Endothelial cell of umbilical vein (primary cell): ENCODE measurements around the gene KCNK13. TPM values are rescaled to one million over a fixed set of nuclear protein-coding genes. Genes with fewer than 3 reads are reported as not detected.

Experiments
- BruUV-seq: library from RNA; stranded (reverse); fragments of 400-500 nt; replicated peaks from 2 replicates; lab custom pipeline; 2021; lab: Mats Ljungman, UMichigan
- CTCF ChIA-PET: fragments of 300-600, 350-600 bp; sonication (Branson Sonifier 250); formaldehyde crosslinking; loops from one replicate; lab custom pipeline; 2021; ENCODE audit warnings: antibody characterized with exemption, inconsistent platforms; lab: Charles Lee
- POLR2A ChIA-PET: fragments of 300-600, 350-600 bp; sonication (Branson Sonifier 250); formaldehyde crosslinking; loops from one replicate; lab custom pipeline; 2021; ENCODE audit warnings: antibody characterized with exemption, inconsistent platforms; lab: Charles Lee
- DNase-seq: peaks from one replicate; pipeline ENCODE4 v3.0.0-alpha.2; 2011; ENCODE audit warnings: low read depth, low spot score
- FAIRE-seq: peaks from 2 replicates; lab custom pipeline; 2011; peaks lifted over from hg19 to GRCh38; lab: Jason Lieb, UNC
- H2AFZ ChIP-seq: 2 replicates; pipeline ENCODE4 v1.6.0; 2012; ENCODE audit warnings: low read depth, low read length, control low read depth, inconsistent platforms
- H3K27ac ChIP-seq: 2 replicates; pipeline ENCODE4 v1.5.1; 2011; ENCODE audit warnings: low read depth, mild to moderate bottlenecking, control low read depth, low read length, moderate library complexity; ENCODE audit not compliant: insufficient read depth
- H3K27me3 ChIP-seq, 2 experiments: 2 replicates each; pipeline versions ENCODE4 v1.6.0 to v1.6.1; 2011; ENCODE audit warnings: low read length in 2 of 2, mixed read lengths in 1 of 2; ENCODE audit not compliant: control insufficient read depth in 2 of 2, insufficient read depth in 2 of 2
- H3K36me3 ChIP-seq, 2 experiments: 2 replicates in 1 of 2; 3 replicates in 1 of 2; pipeline ENCODE4 v1.5.1; 2011; ENCODE audit warnings: low read length in 2 of 2, mild to moderate bottlenecking in 1 of 2, moderate library complexity in 1 of 2; ENCODE audit not compliant: control insufficient read depth in 2 of 2, insufficient read depth in 2 of 2; ENCODE audit errors: extremely low read depth in 1 of 2
- H3K4me1 ChIP-seq: 3 replicates; pipeline ENCODE4 v1.5.1; 2011; ENCODE audit warnings: mild to moderate bottlenecking, low read length; ENCODE audit not compliant: control insufficient read depth, insufficient read depth; ENCODE audit errors: extremely low read depth
- H3K4me2 ChIP-seq: 2 replicates; pipeline ENCODE4 v1.6.1; 2011; ENCODE audit warnings: low read length, control low read depth, mixed read lengths; ENCODE audit not compliant: insufficient read depth
- H3K4me3 ChIP-seq, 3 experiments: fragments of 200-600 bp in 1 of 3; sonication (generic), shearing (Covaris generic) in 1 of 3; replicated peaks in 1 of 3; 2 replicates each; pipeline ENCODE4 v1.5.1; 2011 to 2016; ENCODE audit warnings: control low read depth in 3 of 3, low read length in 3 of 3, mild to moderate bottlenecking in 2 of 3, inconsistent platforms in 1 of 3, low read depth in 1 of 3, moderate library complexity in 1 of 3; ENCODE audit not compliant: insufficient read depth in 1 of 3
- H3K79me2 ChIP-seq: 2 replicates; pipeline ENCODE4 v1.6.0; 2012; ENCODE audit warnings: low read length, inconsistent platforms; ENCODE audit not compliant: control insufficient read depth, insufficient read depth
- H3K9ac ChIP-seq: replicated peaks from 2 replicates; pipeline ENCODE3; 2011; ENCODE audit warnings: low read length, control low read depth; ENCODE audit not compliant: insufficient read depth; ENCODE audit errors: extremely low read depth
- H3K9me1 ChIP-seq: replicated peaks from 3 replicates; pipeline ENCODE4 v1.6.0; 2011; ENCODE audit warnings: mild to moderate bottlenecking, low read length; ENCODE audit not compliant: control insufficient read depth, insufficient read depth; ENCODE audit errors: extremely low read depth
- H3K9me3 ChIP-seq: replicated peaks from 2 replicates; pipeline ENCODE4 v1.5.1; 2012; ENCODE audit warnings: low read length, inconsistent platforms; ENCODE audit not compliant: control insufficient read depth, insufficient read depth
- H4K20me1 ChIP-seq: replicated peaks from 2 replicates; pipeline ENCODE3; 2011; ENCODE audit warnings: mild to moderate bottlenecking, low read length; ENCODE audit not compliant: control insufficient read depth, insufficient read depth; ENCODE audit errors: extremely low read depth
- CTCF ChIP-seq, 2 donors: IDR thresholded peaks; 1 replicate in 1 of 2; 2 replicates in 1 of 2; pipeline ENCODE4 v1.5.1; 2011; ENCODE audit warnings: low read length in 2 of 2, mild to moderate bottlenecking in 2 of 2, moderate library complexity in 2 of 2, control low read depth in 1 of 2, inconsistent platforms in 1 of 2, low read depth in 1 of 2; ENCODE audit not compliant: insufficient read depth in 1 of 2; ENCODE audit errors: extremely low read depth in 1 of 2
- EZH2 ChIP-seq: IDR thresholded peaks from 2 replicates; pipeline ENCODE4 v1.6.1; 2012; ENCODE audit warnings: borderline replicate concordance, low read depth, mild to moderate bottlenecking, moderate library complexity, low read length, inconsistent platforms; ENCODE audit not compliant: severe bottlenecking
- FOS ChIP-seq: IDR thresholded peaks from 2 replicates; pipeline ENCODE4 v1.6.1; 2011; ENCODE audit warnings: mild to moderate bottlenecking, low read length, moderate library complexity, borderline replicate concordance; ENCODE audit not compliant: insufficient read depth
- GATA2 ChIP-seq: IDR thresholded peaks from 2 replicates; pipeline ENCODE4 v1.7.0; 2011; ENCODE audit warnings: low read depth, mild to moderate bottlenecking, moderate library complexity, mixed read lengths, low read length; ENCODE audit not compliant: insufficient read length, insufficient read depth
- JUN ChIP-seq: IDR thresholded peaks from 2 replicates; pipeline ENCODE4 v1.6.1; 2011; ENCODE audit warnings: borderline replicate concordance, low read depth; ENCODE audit not compliant: insufficient read length, insufficient read depth
- MAX ChIP-seq: IDR thresholded peaks from 2 replicates; pipeline ENCODE4 v1.6.1; 2011; ENCODE audit not compliant: insufficient read depth, insufficient read length
- MYC ChIP-seq: IDR thresholded peaks from one replicate; pipeline ENCODE4 v1.6.1; 2011; ENCODE audit warnings: mild to moderate bottlenecking, low read depth, low read length
- POLR2A ChIP-seq: IDR thresholded peaks from 2 replicates; pipeline ENCODE4 v1.6.1; 2012; ENCODE audit warnings: low read depth, mild to moderate bottlenecking, control low read depth, low read length
- POLR2AphosphoS5 ChIP-seq: IDR thresholded peaks from 2 replicates; pipeline ENCODE4 v1.6.1; 2012; ENCODE audit warnings: low read depth, mild to moderate bottlenecking, control low read depth, low read length, moderate library complexity; ENCODE audit not compliant: insufficient read depth
- dilution Hi-C: fragments of 300-500 bp; cut with MboI; formaldehyde crosslinking; loops from one replicate; pipeline ENCODE4 v1.15.0; 2019; ENCODE audit warnings: low sequenced_read_pairs; ENCODE audit not compliant: extremely low pct_ligation_motif_present
- intact Hi-C: fragments of 100-400 bp; cut with micrococcal nuclease; formaldehyde crosslinking; loops from one replicate; pipeline ENCODE4 v1.10.0; 2022
- polyA plus RNA-seq, 4 experiments: library from polyadenylated mRNA; depleted of rRNA in 3 of 4; stranded (reverse) in 3 of 4; unstranded in 1 of 4; fragments of >200 nt; gene quantifications; 2 replicates each; pipeline versions ENCODE4 v1.2.1 to v1.2.3, GENCODE V29; 2011 to 2012; ENCODE audit warnings: missing spikeins in 1 of 4
- total RNA-seq: library from RNA; stranded (reverse); gene quantifications from 2 replicates; pipeline ENCODE4 v1.2.3, GENCODE V29; 2021

KCNK13 gene
- total and polyA plus RNA-seq, 2 donors (not counting 3 experiments of a cell fraction or from before 2014, with no cell fraction given) = not detected

GRCh38 chr14:90107789-90108188 is 46.0 kb downstream of the KCNK13 start:
- intact Hi-C loops (no loop called here), dilution Hi-C loops (no loop called here)
- Histone ChIP-seq H3K79me2 (no peaks in the 10 kb centered on the region), H3K36me3 (no peaks in the 10 kb centered on the region), H4K20me1 (no peaks in the 10 kb centered on the region), H3K9me3 (no peaks in the 10 kb centered on the region), H3K9ac (no peak overlapping the region), H3K9me1 (no peaks in the 10 kb centered on the region), H3K27ac (no peak overlapping the region), H3K4me1 (no peaks in the 10 kb centered on the region), H2AFZ (no peak overlapping the region), H3K27me3 (no peaks in the 10 kb centered on the region), H3K4me2 (no peak overlapping the region), H3K4me3 (no peak overlapping the region)
- POLR2A ChIA-PET = no interaction called here
- CTCF ChIA-PET = interaction anchor here (1.0 to 1.1 kb wide), 2 partner anchors 128 to 134 kb away, joined by 3 to 4 read pairs; no protein-coding TSS in a partner anchor
- FAIRE-seq = no peak
- TF ChIP-seq FOS (no peak), MYC (no peak), GATA2 (no peak), EZH2 (no peak), CTCF (IDR thresholded peaks at IDR 0.05; ENCODE audit: extremely low read depth in 1 of 2, insufficient read depth in 1 of 2, low read depth in 1 of 2, low read length in 2 of 2) (no peak), POLR2A (no peak), MAX (no peak), JUN (no peak), POLR2AphosphoS5 (no peak)
- no peak for DNase-seq
- no TSS peak for BruUV-seq
